ENCODE measurements around the gene CCT6A.
A peak's percentile ranks its signal among the peaks of the same experiment; 100 is the strongest.
"Not testable (repeated sequence)": the region's sequence is repeated elsewhere in the genome, so short reads cannot be mapped to it uniquely, and the experiment has no call there.

CCT6A gene

DNA sequence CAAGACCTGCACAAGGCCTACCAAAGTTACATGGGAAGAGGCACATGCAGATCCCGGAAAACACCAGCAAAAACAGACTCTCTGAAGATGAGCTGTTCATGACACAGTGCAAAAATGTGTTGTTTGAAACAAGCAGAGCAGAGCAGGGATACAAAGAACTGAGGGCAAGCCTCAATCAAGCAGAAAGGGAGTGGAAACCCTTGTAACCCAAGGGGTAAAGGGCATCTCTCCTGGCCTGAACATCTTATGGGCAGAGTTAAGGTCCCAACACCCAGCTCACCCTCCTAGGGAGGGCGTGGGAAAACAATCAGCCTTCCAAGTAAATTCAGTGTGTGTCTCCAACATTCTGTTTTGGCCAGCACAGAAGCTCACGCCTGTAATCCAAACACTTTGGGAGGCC lies 10.8 kb upstream of the CCT6A start:
- no peak for DNase-seq
- peaks cover 35% of the 10 kb centered on the region for H3K36me3 Mint-ChIP-seq (ENCODE audit: low read depth)
- H3K4me1 Mint-ChIP-seq (ENCODE audit: low read depth), result peaks cover 2% of the 10 kb centered on the region
- H3K9me3 Mint-ChIP-seq, result no peaks in the 10 kb centered on the region
- H3K27ac Mint-ChIP-seq, result peak overlapping the region; percentile 47
- no peak overlapping the region for H3K4me3 Mint-ChIP-seq
- no peaks in the 10 kb centered on the region for H3K27me3 Mint-ChIP-seq

DNA sequence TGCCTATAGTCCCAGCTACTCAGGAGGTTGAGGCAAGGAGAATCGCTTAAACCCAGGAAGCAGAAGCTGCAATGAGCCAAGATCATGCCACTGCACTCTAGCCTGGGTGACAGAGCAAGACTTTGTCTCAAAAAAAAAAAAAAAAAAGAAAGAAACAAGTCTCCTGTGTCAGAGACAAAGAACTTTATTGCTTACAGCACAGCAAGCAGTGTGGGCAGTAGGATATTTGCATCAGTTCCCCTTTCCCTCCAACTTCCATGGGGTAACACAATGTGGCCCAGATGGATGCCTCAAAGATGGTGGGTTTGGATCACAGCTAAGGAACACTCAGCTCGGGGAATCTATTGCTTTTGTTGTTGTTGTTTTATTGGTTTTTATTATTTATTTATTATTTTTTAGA lies 5.8 kb upstream of the CCT6A start:
- peaks cover 39% of the 10 kb centered on the region for H3K36me3 Mint-ChIP-seq (ENCODE audit: low read depth)
- not testable (repeated sequence) for H3K27me3 Mint-ChIP-seq, H3K4me3 Mint-ChIP-seq, DNase-seq, H3K9me3 Mint-ChIP-seq
- H3K27ac Mint-ChIP-seq, result peak overlapping the region; percentile 37
- peaks cover 18% of the 10 kb centered on the region for H3K4me1 Mint-ChIP-seq (ENCODE audit: low read depth)

DNA sequence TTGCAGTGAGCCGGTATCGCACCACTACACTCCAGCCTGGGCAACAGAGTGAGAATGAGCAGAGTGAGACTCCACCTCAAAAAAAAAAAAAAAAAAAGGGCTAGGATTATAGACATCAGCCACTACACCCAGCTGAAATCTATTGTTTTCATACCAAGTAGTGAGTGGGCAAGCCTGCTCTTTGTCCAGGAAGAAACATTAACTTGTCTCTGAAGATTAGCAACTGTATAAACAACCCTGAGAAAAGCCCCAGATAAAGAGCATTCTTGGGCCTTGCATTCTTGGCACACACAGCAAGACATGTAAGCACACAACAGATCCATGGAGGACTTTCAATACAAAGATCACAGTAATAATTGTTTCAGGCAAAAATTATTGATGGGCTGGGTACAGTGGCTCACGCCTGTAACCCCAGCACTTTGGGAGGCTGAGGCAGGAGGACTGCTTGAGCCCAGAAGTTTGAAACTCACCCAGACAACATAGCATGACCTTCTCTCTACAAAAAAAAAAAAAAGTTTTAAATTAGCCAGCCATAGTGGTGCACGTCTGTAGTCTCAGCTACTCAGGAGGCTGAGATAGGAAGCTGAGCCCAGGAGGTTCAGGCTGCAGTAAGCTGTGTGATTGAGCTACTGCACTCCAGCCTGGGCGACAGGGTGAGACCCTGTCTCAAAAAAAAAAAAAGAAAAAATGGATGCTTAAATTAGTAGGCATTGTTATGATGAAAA lies 4.7 kb upstream of the CCT6A start:
- Mint-ChIP-seq H3K4me3 (no peak overlapping the region), H3K27ac (no peak overlapping the region), H3K27me3 (no peaks in the 10 kb centered on the region), H3K4me1 (ENCODE audit: low read depth) (peaks cover 18% of the 10 kb centered on the region), H3K36me3 (ENCODE audit: low read depth) (peaks cover 37% of the 10 kb centered on the region), H3K9me3 (no peaks in the 10 kb centered on the region)
- DNase-seq, result no peak

DNA sequence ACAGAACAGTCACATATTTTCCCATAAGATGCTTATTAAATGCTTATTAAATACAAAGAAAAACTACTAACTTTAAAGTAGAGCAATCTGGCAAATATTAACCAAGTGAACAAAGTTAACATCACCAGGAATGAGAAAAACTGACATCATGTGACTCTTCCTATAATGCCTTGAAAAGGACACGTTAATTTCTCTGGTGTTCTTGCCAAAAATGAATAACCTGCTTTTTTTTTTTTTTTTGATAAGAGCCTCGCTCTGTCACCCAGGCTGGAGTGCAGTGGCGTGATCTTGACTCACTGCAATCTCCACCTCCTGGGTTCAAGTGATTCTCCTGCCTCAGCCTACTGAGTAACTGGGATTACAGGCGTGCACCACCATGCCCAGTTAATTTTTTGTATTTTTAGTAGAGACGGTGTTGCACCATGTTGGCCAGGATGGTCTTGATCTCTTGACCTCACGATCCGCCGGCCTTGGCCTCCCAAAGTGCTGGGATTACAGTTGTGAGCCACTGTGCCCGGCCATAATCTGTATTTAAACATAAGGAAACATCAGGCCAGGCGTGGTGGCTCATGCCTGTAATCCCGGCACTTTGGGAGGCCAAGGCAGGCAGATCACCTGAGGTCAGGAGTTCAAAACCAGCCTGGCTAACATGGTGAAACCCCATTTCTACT lies 4.0 kb upstream of the CCT6A start:
- Mint-ChIP-seq H3K4me1 (ENCODE audit: low read depth) (peaks cover 19% of the 10 kb centered on the region), H3K36me3 (ENCODE audit: low read depth) (peaks cover 37% of the 10 kb centered on the region)
- DNase-seq, H3K9me3 Mint-ChIP-seq, H3K27ac Mint-ChIP-seq, H3K4me3 Mint-ChIP-seq, H3K27me3 Mint-ChIP-seq: not testable (repeated sequence)

DNA sequence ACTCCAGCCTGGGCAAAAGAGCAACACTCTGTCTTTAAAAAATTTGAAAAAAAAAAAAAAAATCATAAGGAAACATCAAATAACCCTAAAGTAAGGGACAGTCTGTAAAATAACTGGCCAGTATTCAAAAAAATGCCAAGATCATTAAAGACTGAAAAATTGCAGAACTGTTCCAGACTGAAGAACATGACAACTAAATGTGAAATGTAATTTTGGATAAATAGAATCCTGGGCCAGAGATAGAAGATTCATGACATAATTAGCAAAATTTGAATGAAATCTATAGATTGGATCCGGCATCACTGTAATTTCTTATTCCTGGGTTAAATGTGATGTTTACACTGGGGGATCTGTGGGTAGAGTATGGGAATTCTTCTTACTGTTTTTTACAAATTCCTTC lies 3.3 kb upstream of the CCT6A start:
- peaks cover 25% of the 10 kb centered on the region for H3K4me1 Mint-ChIP-seq (ENCODE audit: low read depth)
- peak overlapping the region; percentile 16 for H3K27ac Mint-ChIP-seq
- H3K36me3 Mint-ChIP-seq (ENCODE audit: low read depth), result peaks cover 37% of the 10 kb centered on the region
- no peaks in the 10 kb centered on the region for H3K9me3 Mint-ChIP-seq
- H3K27me3 Mint-ChIP-seq, result no peaks in the 10 kb centered on the region
- DNase-seq, result no peak
- H3K4me3 Mint-ChIP-seq, result no peak overlapping the region

DNA sequence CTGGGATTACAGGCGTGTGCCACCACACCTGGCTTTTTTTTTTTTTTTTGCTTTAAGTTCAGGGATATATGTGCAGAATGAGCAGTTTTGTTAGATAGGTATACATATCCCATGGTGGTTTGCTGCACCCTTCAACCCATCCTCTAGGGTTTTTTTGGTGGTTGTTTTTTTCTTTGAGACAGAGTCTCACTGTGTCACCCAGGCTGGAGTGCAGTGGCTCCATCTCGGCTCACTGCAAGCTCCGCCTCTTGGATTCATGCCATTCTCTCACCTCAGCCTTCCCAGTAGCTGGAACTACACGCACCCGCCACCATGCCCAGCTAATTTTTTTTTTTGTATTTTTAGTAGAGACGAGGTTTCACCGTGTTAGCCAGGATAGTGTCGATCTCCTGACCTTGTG lies 2.8 kb upstream of the CCT6A start:
- H3K27me3 Mint-ChIP-seq, DNase-seq, H3K9me3 Mint-ChIP-seq: not testable (repeated sequence)
- H3K4me3 Mint-ChIP-seq, result peak overlapping the region; percentile 90
- H3K36me3 Mint-ChIP-seq (ENCODE audit: low read depth), result peaks cover 42% of the 10 kb centered on the region
- peaks cover 30% of the 10 kb centered on the region for H3K4me1 Mint-ChIP-seq (ENCODE audit: low read depth)
- peak overlapping the region; percentile 16 for H3K27ac Mint-ChIP-seq

DNA sequence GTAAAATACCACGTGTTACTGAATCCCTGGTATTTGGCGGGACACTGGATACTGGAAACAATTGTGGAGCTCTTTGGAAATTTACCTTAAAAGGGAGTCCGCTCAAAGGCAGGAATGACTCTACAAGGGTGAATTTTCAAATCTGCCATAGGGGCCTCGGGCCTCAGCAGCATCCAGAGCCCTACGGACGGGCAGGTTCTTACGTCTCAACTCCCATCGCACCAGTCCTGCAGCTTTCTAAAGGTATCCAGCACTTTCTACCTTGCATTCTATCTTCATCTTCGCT lies 569 bp upstream of the CCT6A start:
- peaks cover 58% of the 10 kb centered on the region for H3K36me3 Mint-ChIP-seq (ENCODE audit: low read depth)
- DNase-seq, result no peak
- peak overlapping the region; percentile 96 for H3K27ac Mint-ChIP-seq
- no peaks in the 10 kb centered on the region for H3K9me3 Mint-ChIP-seq
- H3K4me3 Mint-ChIP-seq, result peak overlapping the region; percentile 90
- H3K4me1 Mint-ChIP-seq (ENCODE audit: low read depth), result peaks cover 49% of the 10 kb centered on the region
- H3K27me3 Mint-ChIP-seq, result no peaks in the 10 kb centered on the region

DNA sequence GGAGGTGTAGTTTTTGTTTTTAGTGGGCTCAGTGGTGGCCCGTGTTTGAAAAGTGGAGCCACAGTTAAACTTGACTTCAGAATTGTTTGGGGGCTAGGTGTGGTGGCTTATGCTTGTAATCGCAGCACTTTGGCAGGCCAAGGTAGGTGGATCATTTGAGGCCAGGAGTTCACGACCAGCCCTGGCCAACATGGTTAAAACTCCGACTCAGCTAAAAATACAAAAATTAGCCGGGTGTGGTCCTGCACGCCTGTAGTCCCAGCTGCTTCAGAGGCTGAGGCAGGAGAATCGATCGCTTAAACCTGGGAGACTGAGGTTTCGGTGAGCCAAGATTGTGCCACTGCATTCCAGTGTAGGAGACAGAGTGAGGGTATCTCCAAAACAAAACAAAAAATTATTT lies 1.8 kb downstream of the CCT6A start:
- Mint-ChIP-seq H3K4me1 (ENCODE audit: low read depth) (peaks cover 60% of the 10 kb centered on the region), H3K36me3 (ENCODE audit: low read depth) (peaks cover 79% of the 10 kb centered on the region), H3K27me3 (no peaks in the 10 kb centered on the region), H3K4me3 (peak overlapping the region; percentile 90), H3K9me3 (no peaks in the 10 kb centered on the region), H3K27ac (peak overlapping the region; percentile 85)
- DNase-seq, result no peak

DNA sequence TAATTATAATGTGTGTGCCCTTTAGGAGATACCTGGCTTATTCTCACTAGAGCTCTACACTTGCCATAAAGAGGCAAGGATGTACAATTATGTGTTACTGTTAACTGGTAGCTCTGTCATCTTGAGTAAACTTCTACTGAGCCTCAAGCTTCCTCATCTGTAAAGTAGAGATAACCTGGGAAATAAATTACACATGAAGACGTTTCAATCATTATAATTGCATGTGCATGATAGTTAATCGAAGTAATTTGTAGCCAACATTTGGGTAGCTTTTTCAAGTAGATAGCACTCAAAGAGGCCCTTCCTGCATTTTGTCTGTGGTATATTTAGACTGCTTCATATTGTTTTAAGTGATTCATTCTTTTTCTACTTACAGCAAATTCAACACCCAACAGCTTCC lies 2.4 kb downstream of the CCT6A start:
- no peak for DNase-seq
- Mint-ChIP-seq H3K27me3 (no peaks in the 10 kb centered on the region), H3K36me3 (ENCODE audit: low read depth) (peaks cover 84% of the 10 kb centered on the region), H3K27ac (peak overlapping the region; percentile 85), H3K4me1 (ENCODE audit: low read depth) (peaks cover 63% of the 10 kb centered on the region), H3K9me3 (no peaks in the 10 kb centered on the region), H3K4me3 (peak overlapping the region; percentile 90)

DNA sequence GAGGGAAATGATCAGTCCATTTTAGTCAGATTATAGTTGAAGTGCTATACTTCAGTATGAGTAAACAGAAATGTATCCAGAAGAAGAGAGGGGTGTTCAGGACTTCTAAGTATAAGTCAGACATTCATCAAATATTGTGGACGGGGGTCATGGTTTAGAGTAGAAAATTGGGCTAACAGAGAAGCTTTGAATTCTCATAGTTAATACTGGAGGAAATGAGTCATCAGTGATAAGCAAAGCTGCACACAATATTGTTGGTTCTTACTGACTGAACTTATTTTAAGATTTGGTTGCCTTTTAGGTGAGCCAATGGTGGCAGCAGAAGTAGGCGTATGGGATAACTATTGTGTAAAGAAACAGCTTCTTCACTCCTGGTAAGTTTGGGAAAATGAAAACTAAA lies 10.8 kb downstream of the CCT6A start:
- DNase-seq, result no peak
- H3K27me3 Mint-ChIP-seq, result no peaks in the 10 kb centered on the region

DNA sequence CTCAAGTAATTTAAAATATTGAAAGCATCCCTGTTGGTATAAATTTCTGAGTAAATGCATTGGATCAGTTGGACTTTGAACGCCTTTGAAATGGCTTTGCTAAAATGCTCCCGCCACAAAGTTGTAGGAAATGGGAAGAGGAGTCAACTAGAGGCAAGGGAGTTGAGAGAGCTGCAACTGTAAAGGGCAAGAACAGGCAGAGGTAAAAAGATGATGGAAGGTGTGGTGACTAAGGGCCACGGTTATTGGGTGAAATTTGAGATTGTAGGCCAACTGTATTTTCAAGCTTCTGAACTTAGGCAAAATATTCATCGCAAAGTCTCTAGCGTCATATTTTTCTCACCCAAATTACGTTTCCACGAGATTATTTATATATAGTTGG lies 11.9 kb downstream of the CCT6A start:
- peaks cover 84% of the 10 kb centered on the region for H3K36me3 Mint-ChIP-seq (ENCODE audit: low read depth)
- no peaks in the 10 kb centered on the region for H3K9me3 Mint-ChIP-seq
- H3K27me3 Mint-ChIP-seq, result no peaks in the 10 kb centered on the region
- no peak for DNase-seq
- peaks cover 59% of the 10 kb centered on the region for H3K4me1 Mint-ChIP-seq (ENCODE audit: low read depth)
- H3K4me3 Mint-ChIP-seq, result peak overlapping the region; percentile 92
- peak overlapping the region; percentile 97 for H3K27ac Mint-ChIP-seq

More for the DNA sequence above, 10.8 kb downstream of the CCT6A start:
- Mint-ChIP-seq H3K36me3 (ENCODE audit: low read depth) (peaks cover 87% of the 10 kb centered on the region), H3K4me1 (ENCODE audit: low read depth) (peaks cover 69% of the 10 kb centered on the region), H3K27ac (peak overlapping the region; percentile 87), H3K4me3 (peak overlapping the region; percentile 2), H3K9me3 (no peaks in the 10 kb centered on the region)

DNA sequence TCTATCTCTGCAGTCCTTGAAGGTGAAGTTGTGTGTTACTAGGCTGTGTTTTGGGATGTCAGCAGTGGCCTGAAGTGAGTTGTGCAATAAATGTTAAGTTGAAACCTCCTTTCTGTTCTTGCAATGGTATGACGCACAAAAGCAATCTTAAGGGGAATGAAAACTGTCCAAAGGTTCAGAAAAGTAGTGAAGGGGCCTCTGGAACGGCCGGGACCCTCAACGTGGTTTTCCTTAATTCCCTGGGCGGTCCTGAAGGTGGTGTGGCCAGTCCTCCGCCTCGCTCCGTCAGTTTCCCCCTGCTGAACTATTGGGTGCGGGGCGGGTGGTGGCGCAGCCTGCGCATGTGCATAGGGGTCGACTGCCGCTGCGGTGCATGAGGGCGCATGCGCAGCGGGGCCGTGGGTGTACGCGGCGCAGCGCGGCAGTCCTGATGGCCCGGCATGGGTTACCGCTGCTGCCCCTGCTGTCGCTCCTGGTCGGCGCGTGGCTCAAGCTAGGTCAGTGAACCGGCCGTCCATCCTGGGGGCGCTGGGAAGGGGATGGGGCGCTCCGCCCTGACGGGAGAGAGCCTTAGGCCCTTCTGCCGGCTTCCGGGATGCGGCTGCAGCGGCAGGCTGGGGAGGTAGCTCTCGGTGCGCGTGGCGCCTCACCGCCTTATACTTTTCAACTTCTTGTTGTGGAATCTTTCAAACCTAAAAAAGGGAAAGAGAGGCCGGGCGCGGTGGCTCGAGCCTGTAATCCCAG lies 12.5 kb downstream of the CCT6A start, which contains the start of gene SUMF2:
TSS of gene SUMF2 (plus strand) at position 405 of the 744 bp plus-strand sequence. CDS start at position 431, 26 bp downstream.
- H3K4me1 Mint-ChIP-seq (ENCODE audit: low read depth), result peaks cover 55% of the 10 kb centered on the region
- H3K9me3 Mint-ChIP-seq, result no peaks in the 10 kb centered on the region
- peak; percentile 95 for DNase-seq
- H3K4me3 Mint-ChIP-seq, result peak within 1 kb of the TSS; percentile 92
- H3K36me3 Mint-ChIP-seq (ENCODE audit: low read depth), result peaks cover 84% of the 10 kb centered on the region
- no peaks in the 10 kb centered on the region for H3K27me3 Mint-ChIP-seq
- H3K27ac Mint-ChIP-seq, result peak within 1 kb of the TSS; percentile 97

DNA sequence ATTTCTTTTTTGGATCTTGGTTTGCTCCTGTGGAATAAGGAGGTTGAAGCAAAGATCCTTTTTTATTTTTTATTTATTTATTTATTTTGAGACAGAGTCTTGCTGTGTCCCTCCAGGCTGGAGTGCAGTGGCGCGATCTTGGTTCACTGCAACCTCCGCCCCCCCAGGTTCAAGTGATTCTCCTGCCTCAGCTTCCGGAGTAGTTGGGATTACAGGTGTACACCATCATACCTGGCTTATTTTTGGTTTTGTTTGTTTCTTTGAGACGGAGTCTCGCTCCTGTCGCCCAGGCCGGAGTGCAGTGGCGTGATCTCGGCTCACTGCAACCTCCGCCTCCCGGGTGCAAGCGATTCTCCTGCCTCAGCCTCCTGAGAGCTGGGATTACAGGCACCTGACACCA lies 14.8 kb downstream of the CCT6A start:
- not testable (repeated sequence) for H3K9me3 Mint-ChIP-seq
- peaks cover 78% of the 10 kb centered on the region for H3K36me3 Mint-ChIP-seq (ENCODE audit: low read depth)

DNA sequence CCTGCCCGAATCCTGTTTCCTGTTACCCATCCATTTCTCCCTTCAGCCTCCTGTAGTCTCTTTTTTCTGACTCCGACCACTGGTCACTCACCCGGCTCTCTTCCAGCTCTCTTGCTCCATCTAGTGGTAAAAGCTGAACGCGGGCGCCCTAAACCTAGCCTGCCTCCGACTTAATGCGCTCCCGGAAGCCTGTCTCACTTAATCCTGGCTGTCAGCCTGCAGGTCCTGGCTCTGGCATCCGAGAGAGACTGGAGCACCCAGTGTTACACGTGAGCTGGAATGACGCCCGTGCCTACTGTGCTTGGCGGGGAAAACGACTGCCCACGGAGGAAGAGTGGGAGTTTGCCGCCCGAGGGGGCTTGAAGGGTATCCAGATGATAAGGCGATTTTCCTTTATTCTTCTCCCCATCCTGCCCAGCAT lies 22.8 kb downstream of the CCT6A start:
- H3K27me3 Mint-ChIP-seq, result no peaks in the 10 kb centered on the region
- no peaks in the 10 kb centered on the region for H3K9me3 Mint-ChIP-seq
- no peak overlapping the region for H3K4me3 Mint-ChIP-seq
- H3K36me3 Mint-ChIP-seq (ENCODE audit: low read depth), result peaks cover 75% of the 10 kb centered on the region
- H3K27ac Mint-ChIP-seq, result peak overlapping the region; percentile 73
- peaks cover 4% of the 10 kb centered on the region for H3K4me1 Mint-ChIP-seq (ENCODE audit: low read depth)
- peak; percentile 79 for DNase-seq

More for the DNA sequence above, 14.8 kb downstream of the CCT6A start:
- not testable (repeated sequence) for H3K4me3 Mint-ChIP-seq, H3K27me3 Mint-ChIP-seq, H3K27ac Mint-ChIP-seq
- peak; percentile 19 for DNase-seq
- peaks cover 33% of the 10 kb centered on the region for H3K4me1 Mint-ChIP-seq (ENCODE audit: low read depth)

DNA sequence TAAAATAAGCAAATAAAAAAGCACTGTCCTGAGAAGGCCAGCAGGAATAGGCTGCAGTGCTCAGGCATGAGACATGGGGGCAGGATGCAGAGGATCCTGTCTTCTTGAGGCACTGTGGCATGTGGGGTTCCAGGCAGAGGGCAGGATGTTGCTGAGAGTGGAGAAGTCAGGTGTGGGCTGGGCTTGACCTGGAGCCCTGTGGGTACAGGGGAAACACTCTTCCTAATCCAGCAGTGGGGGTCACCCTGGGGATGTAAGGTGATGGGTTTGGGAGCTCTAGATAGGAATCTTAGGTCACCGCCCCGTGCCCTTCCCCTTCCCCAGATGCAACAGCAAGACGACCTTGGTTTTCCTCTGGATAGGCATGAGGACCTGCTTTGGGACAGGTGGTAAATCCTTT lies 26.1 kb downstream of the CCT6A start:
- Mint-ChIP-seq H3K4me3 (no peak overlapping the region), H3K27ac (peak overlapping the region; percentile 67), H3K36me3 (ENCODE audit: low read depth) (peaks cover 87% of the 10 kb centered on the region)

More for the DNA sequence above, 26.1 kb downstream of the CCT6A start:
- Mint-ChIP-seq H3K9me3 (no peaks in the 10 kb centered on the region), H3K27me3 (no peaks in the 10 kb centered on the region), H3K4me1 (ENCODE audit: low read depth) (peaks cover 4% of the 10 kb centered on the region)
- peak; percentile 12 for DNase-seq
